Tibial artery (tissue), 4 donors: ENCODE data around the gene REG1B.

ENCODE experiments used
- DNase-seq, 2 donors: peaks; one replicate each; pipeline ENCODE4 v3.0.0-alpha.2; 2019
- H3K27ac ChIP-seq, 2 donors: fragments of 200-600 bp; sonication (generic) in 1 of 2; 1 replicate in 1 of 2; 2 replicates in 1 of 2; pipeline ENCODE4 v1.5.1; 2018 to 2019; ENCODE audit warnings: mild to moderate bottlenecking in 1 of 2
- H3K27me3 ChIP-seq, 2 donors: fragments of 200-600 bp; sonication (generic) in 1 of 2; one replicate each; pipeline versions ENCODE4 v1.5.1 to v1.6.0; 2016 to 2019
- H3K36me3 ChIP-seq, 3 donors: fragments of 200-600 bp; sonication (generic) in 2 of 3; one replicate each; pipeline ENCODE4 v1.5.1; 2016 to 2019; ENCODE audit warnings: mild to moderate bottlenecking in 2 of 3
- H3K4me1 ChIP-seq, 4 donors: fragments of 200-600 bp; sonication (generic) in 2 of 4; 1 replicate in 3 of 4; 2 replicates in 1 of 4; pipeline ENCODE4 v1.5.1; 2016 to 2019
- H3K4me3 ChIP-seq, 2 donors: fragments of 200-600 bp; sonication (generic) in 1 of 2; 1 replicate in 1 of 2; 2 replicates in 1 of 2; pipeline ENCODE4 v1.5.1; 2018 to 2019; ENCODE audit warnings: mild to moderate bottlenecking in 2 of 2
- H3K9me3 ChIP-seq, 3 donors: fragments of 200-600 bp; sonication (generic) in 1 of 3; one replicate each; pipeline ENCODE4 v1.5.1; 2016 to 2019
- intact Hi-C: fragments of 100-400 bp; cut with DNase I; formaldehyde crosslinking; loops from one replicate; pipeline ENCODE4 v1.15.0; 2023; ENCODE audit warnings: low total_unique reads
- TF ChIP-seq, protein P1 (sequence below), 2 experiments: fragments of 200-600 bp in 1 of 2; fragments of 450-650 bp in 1 of 2; IDR thresholded peaks; one replicate each; pipeline ENCODE4 v1.5.1; 2017 to 2019; ENCODE audit warnings: antibody characterized with exemption in 2 of 2, mild to moderate bottlenecking in 1 of 2, moderate library complexity in 1 of 2

The REG1B gene

DNA sequence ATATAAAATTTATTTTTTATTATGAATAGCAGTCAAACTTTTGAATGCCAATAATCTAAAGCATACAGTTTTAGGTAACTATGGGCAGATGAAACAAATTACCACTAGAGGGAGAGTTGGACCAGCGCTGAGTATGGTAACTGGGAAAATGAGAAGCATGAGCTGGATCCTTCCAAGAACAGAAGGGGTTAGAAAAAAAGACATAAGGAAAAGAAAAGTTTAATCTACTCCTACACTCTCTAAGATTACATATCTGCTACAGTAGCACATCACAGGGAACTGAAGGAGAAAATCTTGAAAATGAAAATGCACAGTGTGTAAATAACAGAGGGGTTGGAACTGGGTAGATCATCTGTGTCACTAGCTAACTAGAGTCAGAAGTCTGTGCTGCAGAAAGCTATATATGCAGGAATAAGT, 46.8 kb downstream of the REG1B start:
- no peaks in the 10 kb centered on the region for H3K4me1 ChIP-seq
- no peaks in the 10 kb centered on the region for H3K9me3 ChIP-seq
- intact Hi-C loops, result no loop called here
- H3K36me3 ChIP-seq, result no peaks in the 10 kb centered on the region
- H3K27ac ChIP-seq, result no peak overlapping the region
- no peak overlapping the region for H3K4me3 ChIP-seq
- no peak for DNase-seq
- no peaks in the 10 kb centered on the region for H3K27me3 ChIP-seq
- TF ChIP-seq, protein P1, sequence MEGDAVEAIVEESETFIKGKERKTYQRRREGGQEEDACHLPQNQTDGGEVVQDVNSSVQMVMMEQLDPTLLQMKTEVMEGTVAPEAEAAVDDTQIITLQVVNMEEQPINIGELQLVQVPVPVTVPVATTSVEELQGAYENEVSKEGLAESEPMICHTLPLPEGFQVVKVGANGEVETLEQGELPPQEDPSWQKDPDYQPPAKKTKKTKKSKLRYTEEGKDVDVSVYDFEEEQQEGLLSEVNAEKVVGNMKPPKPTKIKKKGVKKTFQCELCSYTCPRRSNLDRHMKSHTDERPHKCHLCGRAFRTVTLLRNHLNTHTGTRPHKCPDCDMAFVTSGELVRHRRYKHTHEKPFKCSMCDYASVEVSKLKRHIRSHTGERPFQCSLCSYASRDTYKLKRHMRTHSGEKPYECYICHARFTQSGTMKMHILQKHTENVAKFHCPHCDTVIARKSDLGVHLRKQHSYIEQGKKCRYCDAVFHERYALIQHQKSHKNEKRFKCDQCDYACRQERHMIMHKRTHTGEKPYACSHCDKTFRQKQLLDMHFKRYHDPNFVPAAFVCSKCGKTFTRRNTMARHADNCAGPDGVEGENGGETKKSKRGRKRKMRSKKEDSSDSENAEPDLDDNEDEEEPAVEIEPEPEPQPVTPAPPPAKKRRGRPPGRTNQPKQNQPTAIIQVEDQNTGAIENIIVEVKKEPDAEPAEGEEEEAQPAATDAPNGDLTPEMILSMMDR (IDR thresholded peaks at IDR 0.05), result no peak

DNA sequence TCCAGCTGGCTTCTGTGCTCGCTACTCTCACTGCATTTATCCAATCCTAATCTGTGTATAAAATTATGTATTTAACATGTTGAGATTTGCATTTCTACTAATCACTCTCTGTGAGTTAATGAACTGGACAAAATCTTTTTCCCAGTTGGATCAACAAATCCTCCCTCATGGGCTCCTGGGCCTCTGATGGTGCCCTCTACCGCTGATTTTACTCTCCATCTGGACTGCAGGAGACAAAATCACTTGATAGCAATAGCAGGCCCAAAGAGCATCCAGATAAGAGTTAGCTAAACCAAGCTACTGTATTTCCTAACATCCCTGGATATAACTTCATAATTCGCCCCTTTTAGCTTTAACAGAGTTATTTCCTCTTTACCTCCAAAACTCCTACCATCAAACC, 47.8 kb downstream of the REG1B start:
- H3K27ac ChIP-seq, result no peak overlapping the region
- H3K4me1 ChIP-seq, result no peaks in the 10 kb centered on the region
- H3K27me3 ChIP-seq, result no peaks in the 10 kb centered on the region
- intact Hi-C loops, result no loop called here
- H3K36me3 ChIP-seq, result no peaks in the 10 kb centered on the region
- H3K9me3 ChIP-seq, result no peaks in the 10 kb centered on the region
- TF ChIP-seq, protein P1 (IDR thresholded peaks at IDR 0.05), result no peak
- no peak overlapping the region for H3K4me3 ChIP-seq
- DNase-seq, result no peak
